Lower leg skin (tissue), 3 donors: Measurements from ENCODE around the gene FILIP1L.

Source experiments
- POLR2A ChIP-seq, 2 donors: fragments of 450-650 bp; IDR thresholded peaks; one replicate each; pipeline ENCODE4 v1.6.1; 2016 to 2017; ENCODE audit warnings: antibody characterized with exemption in 2 of 2, mild to moderate bottlenecking in 1 of 2, moderate library complexity in 1 of 2
- TF ChIP-seq, protein P1 (sequence below), 3 donors: fragments of 450-650 bp; IDR thresholded peaks; one replicate each; pipeline ENCODE4 v1.5.1; 2016; ENCODE audit warnings: antibody characterized with exemption in 3 of 3, mild to moderate bottlenecking in 3 of 3, moderate library complexity in 2 of 3

DNA sequence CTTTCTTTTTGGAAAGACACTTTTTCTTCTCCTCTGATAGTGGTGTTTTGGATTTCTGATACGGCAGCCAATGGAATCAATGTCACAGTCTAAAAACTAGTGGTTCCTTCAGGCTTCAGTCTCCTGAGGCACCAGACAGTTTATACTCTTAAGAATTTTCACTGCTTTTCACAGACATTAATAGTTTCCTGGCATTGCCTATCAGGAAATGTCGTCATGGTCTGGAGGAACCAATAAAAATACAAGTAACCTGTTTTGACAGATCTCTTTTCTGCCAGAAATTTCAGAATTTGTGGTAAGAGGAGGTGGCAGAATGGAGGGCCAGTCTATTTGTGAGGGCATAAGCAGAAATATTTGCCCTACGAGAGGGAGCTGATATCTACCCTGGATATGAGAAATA lies 44.8 kb downstream of the FILIP1L start:
- TF ChIP-seq, protein P1, sequence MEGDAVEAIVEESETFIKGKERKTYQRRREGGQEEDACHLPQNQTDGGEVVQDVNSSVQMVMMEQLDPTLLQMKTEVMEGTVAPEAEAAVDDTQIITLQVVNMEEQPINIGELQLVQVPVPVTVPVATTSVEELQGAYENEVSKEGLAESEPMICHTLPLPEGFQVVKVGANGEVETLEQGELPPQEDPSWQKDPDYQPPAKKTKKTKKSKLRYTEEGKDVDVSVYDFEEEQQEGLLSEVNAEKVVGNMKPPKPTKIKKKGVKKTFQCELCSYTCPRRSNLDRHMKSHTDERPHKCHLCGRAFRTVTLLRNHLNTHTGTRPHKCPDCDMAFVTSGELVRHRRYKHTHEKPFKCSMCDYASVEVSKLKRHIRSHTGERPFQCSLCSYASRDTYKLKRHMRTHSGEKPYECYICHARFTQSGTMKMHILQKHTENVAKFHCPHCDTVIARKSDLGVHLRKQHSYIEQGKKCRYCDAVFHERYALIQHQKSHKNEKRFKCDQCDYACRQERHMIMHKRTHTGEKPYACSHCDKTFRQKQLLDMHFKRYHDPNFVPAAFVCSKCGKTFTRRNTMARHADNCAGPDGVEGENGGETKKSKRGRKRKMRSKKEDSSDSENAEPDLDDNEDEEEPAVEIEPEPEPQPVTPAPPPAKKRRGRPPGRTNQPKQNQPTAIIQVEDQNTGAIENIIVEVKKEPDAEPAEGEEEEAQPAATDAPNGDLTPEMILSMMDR (IDR thresholded peaks at IDR 0.05) = no peak
- TF ChIP-seq POLR2A (IDR thresholded peaks at IDR 0.05) = no peak
